Mucosa of descending colon (tissue), 3 donors: Measurements from ENCODE around the gene ACTRT2. TPM values are rescaled to one million over a fixed set of nuclear protein-coding genes. Genes with fewer than 3 reads are reported as not detected.

Experiments
- ATAC-seq: fragments of 200-7000 bp; cut with Tn5 transposase; one replicate; pipeline ENCODE4 v1.9.1; 2020; ENCODE audit warnings: mild to moderate bottlenecking, moderate library complexity
- DNase-seq, 3 donors: peaks; one replicate each; pipeline ENCODE4 v3.0.0-alpha.2; 2020
- H3K36me3 ChIP-seq: fragments of 200-600 bp; one replicate; pipeline ENCODE4 v1.8.0; 2021; ENCODE audit warnings: low read depth, mild to moderate bottlenecking
- H3K4me1 ChIP-seq: fragments of 200-600 bp; one replicate; pipeline ENCODE4 v1.8.0; 2021; ENCODE audit warnings: low read depth, mild to moderate bottlenecking
- H3K4me3 ChIP-seq: fragments of 200-600 bp; one replicate; pipeline ENCODE4 v1.8.0; 2021; ENCODE audit warnings: mild to moderate bottlenecking
- H3K9me3 ChIP-seq: fragments of 200-600 bp; one replicate; pipeline ENCODE4 v1.8.0; 2021; ENCODE audit warnings: mild to moderate bottlenecking
- intact Hi-C, 2 donors: fragments of 100-400 bp; cut with DNase I in 1 of 2; cut with micrococcal nuclease in 1 of 2; formaldehyde crosslinking; loops; one replicate each; pipeline versions ENCODE4 v1.11.0 to v1.11.1; 2022; cut with DNase I, micrococcal nuclease
- total RNA-seq, 3 donors: library from RNA; stranded (reverse); fragmentation: NEBNext Ultra II Directional in 2 of 3; extraction: Animal tissue kit (Norgen Biotek cat#: 25700) in 2 of 3; gene quantifications; one replicate each; pipeline versions ENCODE4 v1.2.1 to v1.2.4, GENCODE V29; 2021 to 2023
- TF ChIP-seq, protein P1 (sequence below): fragments of 200-600 bp; IDR thresholded peaks from one replicate; pipeline ENCODE4 v1.8.0; 2022; ENCODE audit warnings: antibody characterized with exemption, mild to moderate bottlenecking
- donor health status: DM: no; HTN: no; CAD: no; lungs with moderate emphysema.
- donor health status: DM: no; HTN: no; CAD: no.
- donor health status: DM: no; HTN: yes; CAD: no.

ACTRT2 gene
- total RNA-seq, 3 donors from 2014 or later, result not detected

DNA sequence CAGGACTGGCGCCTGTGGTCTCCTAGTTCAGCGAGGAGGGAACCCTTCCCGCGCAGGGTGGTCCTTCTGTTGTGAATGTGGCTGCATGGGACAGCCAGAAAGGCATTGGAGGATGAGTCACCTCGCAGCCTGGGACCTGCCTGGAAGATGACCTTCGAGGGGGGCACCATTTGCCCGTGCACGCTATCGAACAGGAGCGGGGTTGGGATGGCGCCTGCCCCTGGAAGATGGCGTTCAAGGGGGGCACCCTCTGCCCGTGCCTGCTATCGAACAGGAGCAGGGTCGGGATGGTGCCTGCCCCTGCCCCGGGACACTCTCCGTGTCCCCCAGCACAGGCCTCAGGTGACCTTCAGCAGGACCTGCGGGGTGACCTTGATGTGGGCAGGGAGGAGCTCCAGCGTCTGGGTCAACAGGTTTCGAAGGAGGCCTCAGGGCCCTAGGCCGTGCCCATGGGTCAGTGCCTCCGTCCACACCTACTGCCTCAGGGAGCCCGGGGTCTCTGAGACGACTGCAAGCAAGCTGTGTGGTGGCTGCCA lies 1.7 kb upstream of the ACTRT2 start:
- TF ChIP-seq, protein P1, sequence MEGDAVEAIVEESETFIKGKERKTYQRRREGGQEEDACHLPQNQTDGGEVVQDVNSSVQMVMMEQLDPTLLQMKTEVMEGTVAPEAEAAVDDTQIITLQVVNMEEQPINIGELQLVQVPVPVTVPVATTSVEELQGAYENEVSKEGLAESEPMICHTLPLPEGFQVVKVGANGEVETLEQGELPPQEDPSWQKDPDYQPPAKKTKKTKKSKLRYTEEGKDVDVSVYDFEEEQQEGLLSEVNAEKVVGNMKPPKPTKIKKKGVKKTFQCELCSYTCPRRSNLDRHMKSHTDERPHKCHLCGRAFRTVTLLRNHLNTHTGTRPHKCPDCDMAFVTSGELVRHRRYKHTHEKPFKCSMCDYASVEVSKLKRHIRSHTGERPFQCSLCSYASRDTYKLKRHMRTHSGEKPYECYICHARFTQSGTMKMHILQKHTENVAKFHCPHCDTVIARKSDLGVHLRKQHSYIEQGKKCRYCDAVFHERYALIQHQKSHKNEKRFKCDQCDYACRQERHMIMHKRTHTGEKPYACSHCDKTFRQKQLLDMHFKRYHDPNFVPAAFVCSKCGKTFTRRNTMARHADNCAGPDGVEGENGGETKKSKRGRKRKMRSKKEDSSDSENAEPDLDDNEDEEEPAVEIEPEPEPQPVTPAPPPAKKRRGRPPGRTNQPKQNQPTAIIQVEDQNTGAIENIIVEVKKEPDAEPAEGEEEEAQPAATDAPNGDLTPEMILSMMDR, result no peak
- Histone ChIP-seq H3K4me3 (no peak overlapping the region), H3K36me3 (no peaks in the 10 kb centered on the region), H3K4me1 (no peaks in the 10 kb centered on the region), H3K9me3 (no peaks in the 10 kb centered on the region)
- ATAC-seq (no peak), DNase-seq (peak in 1 of 3 donors; percentile 39)
- intact Hi-C loops, result loop anchor here (10.0 kb wide), 1 partner anchor 405 kb away; no protein-coding TSS in a partner anchor

DNA sequence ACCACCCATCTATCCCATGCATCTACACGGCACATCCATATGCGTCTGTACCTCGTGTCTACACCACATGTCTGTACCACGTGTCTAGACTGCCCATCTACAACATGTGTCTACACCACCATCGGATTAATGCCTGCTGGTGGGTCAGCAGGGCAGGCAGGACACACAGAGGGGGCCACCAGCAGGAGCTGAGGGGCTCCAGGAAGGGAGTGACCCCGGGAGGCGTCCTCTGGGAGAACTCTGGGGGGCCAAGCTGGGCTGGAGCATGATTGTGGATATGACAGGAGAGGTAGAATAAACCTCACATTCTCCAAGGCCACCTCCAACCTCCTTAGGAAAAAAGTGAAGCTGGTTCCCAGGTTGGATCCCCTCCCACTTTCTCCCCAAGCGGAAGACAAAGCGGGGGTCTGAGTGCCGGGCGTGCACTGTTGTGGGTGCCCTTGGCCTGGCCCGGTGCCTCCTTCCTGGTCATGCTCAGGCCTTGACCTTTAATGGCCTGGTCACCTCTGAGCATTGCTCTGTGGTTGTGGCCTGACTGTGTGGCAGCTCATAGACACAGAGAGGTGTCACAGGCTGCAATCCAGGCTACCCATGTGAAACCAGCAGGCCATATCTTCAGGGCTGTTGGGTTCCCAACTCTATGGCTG lies 881 bp upstream of the ACTRT2 start:
- H3K4me3 ChIP-seq, result no peak overlapping the region
- DNase-seq (peak in 2 of 3 donors; percentile 7 to 23), ATAC-seq (no peak)
- TF ChIP-seq, protein P1, result no peak
- H3K9me3 ChIP-seq, result no peaks in the 10 kb centered on the region
- intact Hi-C loops, result no loop called here
- H3K36me3 ChIP-seq, result no peaks in the 10 kb centered on the region
- H3K4me1 ChIP-seq, result no peaks in the 10 kb centered on the region

DNA sequence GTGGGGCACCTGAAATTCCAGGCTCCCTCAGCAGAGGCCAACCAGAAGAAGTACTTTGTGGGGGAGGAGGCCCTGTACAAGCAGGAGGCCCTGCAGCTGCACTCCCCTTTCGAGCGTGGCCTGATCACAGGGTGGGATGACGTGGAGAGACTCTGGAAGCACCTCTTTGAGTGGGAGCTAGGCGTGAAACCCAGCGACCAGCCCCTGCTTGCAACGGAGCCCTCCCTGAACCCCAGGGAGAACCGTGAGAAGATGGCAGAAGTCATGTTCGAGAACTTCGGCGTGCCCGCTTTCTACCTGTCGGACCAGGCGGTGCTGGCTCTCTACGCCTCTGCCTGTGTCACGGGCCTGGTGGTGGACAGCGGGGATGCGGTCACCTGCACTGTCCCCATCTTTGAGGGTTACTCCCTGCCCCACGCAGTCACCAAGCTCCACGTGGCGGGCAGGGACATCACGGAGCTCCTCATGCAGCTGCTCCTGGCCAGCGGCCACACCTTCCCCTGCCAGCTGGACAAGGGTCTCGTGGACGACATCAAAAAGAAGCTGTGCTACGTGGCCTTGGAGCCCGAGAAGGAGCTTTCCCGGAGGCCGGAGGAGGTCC lies 634 bp downstream of the ACTRT2 start:
- TF ChIP-seq, protein P1, result no peak
- DNase-seq, result peak in 1 of 3 donors; percentile 36
- intact Hi-C loops, result no loop called here
- ATAC-seq, result no peak
- H3K4me3 ChIP-seq, result no peak overlapping the region
- no peaks in the 10 kb centered on the region for H3K4me1 ChIP-seq
- no peaks in the 10 kb centered on the region for H3K9me3 ChIP-seq
- no peaks in the 10 kb centered on the region for H3K36me3 ChIP-seq

DNA sequence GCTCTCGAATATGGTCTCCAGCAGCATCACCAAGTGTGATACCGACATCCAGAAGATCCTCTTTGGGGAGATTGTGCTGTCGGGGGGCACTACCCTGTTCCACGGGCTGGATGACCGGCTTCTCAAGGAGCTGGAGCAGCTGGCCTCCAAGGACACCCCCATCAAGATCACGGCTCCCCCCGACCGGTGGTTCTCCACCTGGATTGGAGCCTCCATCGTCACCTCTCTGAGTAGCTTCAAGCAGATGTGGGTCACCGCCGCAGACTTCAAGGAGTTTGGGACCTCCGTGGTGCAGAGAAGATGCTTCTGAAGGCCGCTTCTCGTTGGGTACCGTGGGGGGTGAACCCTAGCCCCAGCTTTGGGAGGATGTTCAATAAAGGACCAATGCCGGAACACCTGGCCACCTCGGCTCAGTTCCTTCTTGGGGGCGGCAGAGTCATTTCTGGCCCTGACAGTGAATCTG lies 1.3 kb downstream of the ACTRT2 start:
- Histone ChIP-seq H3K9me3 (no peaks in the 10 kb centered on the region), H3K36me3 (no peaks in the 10 kb centered on the region), H3K4me3 (no peak overlapping the region), H3K4me1 (no peaks in the 10 kb centered on the region)
- intact Hi-C loops, result no loop called here
- ATAC-seq, result no peak
- DNase-seq, result peak in 1 of 3 donors; percentile 40
- TF ChIP-seq, protein P1, result no peak

DNA sequence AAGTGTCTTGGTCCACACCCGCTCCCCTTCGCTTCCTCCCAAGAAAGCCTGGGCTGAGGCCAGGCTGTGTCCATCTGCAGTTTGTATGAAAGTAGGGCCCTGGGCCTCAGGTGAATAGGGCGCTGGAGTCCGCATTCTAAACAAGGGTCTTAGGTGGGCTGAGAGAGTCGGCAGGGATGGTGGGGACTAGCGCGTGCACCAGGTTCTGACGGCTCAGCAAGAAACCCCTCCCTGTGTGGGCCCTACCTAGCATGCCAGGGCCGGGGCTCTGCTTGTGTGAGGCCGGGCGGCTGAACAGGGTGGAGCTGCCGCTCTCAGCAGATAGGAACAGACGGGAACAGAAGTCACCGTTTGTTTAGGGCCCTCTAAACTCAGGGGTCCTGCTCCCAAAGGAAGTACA lies 1.7 kb downstream of the ACTRT2 start:
- no peaks in the 10 kb centered on the region for H3K36me3 ChIP-seq
- H3K4me1 ChIP-seq, result no peaks in the 10 kb centered on the region
- H3K4me3 ChIP-seq, result no peak overlapping the region
- H3K9me3 ChIP-seq, result no peaks in the 10 kb centered on the region
- intact Hi-C loops, result no loop called here
- ATAC-seq (no peak), DNase-seq (peak in 1 of 3 donors; percentile 24)
- TF ChIP-seq, protein P1, result no peak
